HG02642 (cell line): ENCODE measurements around the gene POLN.
"Not testable (repeated sequence)": the region's sequence is repeated elsewhere in the genome, so short reads cannot be mapped to it uniquely, and the experiment has no call there.

Experiments used
- ATAC-seq: cut with Tn5 transposase; IDR thresholded peaks from one replicate; pipeline ENCODE4 v1.9.1; 2021; ENCODE audit warnings: mild to moderate bottlenecking; ENCODE audit not compliant: unreplicated experiment, poor library complexity

POLN gene

DNA sequence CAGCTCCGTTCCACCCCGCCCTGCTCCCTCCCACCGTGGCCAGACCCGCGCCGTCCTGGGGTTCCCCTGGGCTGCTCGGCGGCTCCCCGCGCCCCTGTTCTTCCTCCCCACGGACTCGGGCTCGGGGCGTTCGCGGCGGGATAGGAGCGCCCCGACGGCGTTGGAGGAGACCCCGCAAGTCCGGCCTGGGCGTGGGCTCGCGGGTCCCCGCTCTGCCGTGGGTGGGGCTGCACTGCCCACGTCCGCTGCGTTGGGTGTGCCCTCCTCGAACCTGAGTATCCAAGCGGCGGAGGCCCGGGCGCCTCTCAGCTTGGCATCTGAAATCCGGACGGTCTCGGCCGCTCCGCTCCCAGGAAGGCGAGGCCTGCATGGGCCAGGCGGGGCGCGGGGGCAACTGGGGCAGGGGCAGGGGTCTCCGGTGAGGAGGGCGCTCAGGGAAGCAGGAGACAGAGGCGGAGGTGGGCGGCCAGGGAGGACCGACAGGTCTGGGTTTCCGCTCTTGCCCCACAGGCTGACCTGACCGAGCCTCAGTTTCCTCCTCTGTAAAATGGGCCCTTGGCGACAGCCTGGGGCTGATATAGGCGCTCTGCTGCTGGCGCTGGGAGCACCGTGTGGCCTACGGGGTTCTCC is 194.8 kb downstream of the POLN start:
- ATAC-seq: no peak

GRCh38 chr4:2046031-2046961 is 195.6 kb downstream of the POLN start:
- ATAC-seq: no peak

DNA sequence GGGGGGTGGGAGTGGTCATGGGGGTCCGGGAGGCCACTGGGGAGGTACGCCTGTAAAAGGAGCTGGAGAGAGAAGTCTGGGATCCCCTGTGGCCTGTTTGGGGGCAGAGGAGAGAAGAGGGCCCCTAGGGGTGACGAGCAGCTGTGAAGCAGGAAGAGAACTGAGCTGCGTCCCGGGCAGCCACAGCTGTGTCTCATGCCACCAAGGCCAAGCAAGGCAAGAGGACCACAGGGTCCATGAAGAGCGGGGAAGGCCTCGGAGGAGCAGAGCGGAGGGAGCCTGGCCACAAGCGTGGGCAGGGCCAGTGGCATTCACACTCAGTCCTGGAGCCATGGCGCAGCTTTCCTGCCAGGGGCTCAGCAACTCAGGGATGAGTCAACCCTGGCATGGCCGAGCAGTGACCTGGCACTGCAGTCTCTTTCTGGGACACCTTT is 196.4 kb downstream of the POLN start:
- no peak for ATAC-seq

DNA sequence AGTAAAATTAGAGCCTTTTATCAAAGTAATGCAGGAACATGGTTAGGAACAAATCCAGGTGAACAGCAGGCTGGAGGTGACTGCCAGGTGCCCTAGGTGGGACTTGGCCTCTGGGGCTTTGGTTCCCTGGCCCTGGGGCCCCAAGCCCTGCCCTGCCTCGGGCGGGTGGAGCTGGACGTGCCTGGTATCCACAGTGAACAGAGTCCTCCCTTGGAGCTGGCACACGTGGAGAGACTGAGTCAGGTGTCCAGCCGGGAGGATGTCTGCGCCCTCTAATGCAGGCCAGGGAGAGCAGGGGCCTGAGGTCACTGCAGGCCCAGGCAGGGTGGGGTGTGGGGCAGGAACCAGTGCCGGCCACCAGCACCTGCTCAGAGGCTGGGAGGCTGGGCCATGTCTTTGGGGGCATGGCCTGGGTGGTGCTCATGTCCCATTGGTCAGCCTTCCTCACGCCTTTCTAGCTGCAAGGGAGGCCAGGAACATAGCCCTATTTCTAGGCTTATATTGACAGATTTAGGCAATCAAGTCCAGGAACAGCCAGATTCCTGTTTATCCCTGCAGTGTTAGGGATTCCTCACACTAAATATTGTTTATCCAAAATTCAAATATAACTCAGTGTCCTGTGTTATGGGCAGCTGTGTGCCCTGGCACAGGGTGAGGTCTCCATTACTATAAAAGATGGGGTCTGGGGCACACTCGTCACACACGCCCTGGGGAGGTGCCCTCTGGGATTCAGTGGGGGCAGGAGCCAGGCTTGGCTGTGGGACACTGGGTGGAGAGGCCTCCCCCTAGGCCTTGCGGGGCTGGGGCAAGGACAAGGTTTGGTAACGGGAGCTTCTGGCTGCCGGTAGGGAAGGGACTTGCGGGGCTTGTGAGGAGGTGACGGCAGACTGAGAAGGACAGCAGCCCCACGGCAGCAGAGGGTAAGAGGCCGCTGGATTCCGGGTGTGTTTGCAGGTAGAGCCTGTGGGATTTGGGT is 197.1 kb downstream of the POLN start:
- no peak for ATAC-seq

- no peak for ATAC-seq
Measured at GRCh38 chr4:2044119-2044485, 197.8 kb downstream of the POLN start.

- ATAC-seq: no peak
Measured at GRCh38 chr4:2043396-2044118, 198.4 kb downstream of the POLN start.

DNA sequence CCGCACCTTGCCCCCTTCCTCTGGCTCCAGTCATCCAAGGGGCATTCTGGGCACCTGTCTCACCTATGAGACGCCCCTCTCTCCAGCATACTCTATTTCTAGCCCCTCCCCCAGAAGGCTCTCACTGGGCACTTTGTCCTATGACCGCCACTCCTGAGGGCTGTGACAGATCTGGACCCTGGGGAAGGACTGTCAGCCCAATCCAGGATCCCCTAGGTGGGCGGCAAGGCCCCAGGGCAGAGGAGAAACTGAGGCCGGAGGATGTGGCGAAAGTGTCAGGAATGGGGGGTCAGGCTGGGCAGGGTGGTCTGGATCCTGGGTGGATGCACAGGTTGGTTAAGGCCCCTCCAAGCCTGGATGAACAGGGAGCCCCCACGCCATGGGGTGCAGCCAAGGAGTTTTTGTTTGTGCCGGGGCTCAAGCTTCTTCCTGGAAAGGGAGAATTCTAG is 198.9 kb downstream of the POLN start:
- ATAC-seq: no peak

- ATAC-seq: peak; percentile 37
Measured at GRCh38 chr4:2042204-2042946, 199.5 kb downstream of the POLN start.

GRCh38 chr4:2041239-2042130 is 200.4 kb downstream of the POLN start:
- peak; percentile 62 for ATAC-seq

DNA sequence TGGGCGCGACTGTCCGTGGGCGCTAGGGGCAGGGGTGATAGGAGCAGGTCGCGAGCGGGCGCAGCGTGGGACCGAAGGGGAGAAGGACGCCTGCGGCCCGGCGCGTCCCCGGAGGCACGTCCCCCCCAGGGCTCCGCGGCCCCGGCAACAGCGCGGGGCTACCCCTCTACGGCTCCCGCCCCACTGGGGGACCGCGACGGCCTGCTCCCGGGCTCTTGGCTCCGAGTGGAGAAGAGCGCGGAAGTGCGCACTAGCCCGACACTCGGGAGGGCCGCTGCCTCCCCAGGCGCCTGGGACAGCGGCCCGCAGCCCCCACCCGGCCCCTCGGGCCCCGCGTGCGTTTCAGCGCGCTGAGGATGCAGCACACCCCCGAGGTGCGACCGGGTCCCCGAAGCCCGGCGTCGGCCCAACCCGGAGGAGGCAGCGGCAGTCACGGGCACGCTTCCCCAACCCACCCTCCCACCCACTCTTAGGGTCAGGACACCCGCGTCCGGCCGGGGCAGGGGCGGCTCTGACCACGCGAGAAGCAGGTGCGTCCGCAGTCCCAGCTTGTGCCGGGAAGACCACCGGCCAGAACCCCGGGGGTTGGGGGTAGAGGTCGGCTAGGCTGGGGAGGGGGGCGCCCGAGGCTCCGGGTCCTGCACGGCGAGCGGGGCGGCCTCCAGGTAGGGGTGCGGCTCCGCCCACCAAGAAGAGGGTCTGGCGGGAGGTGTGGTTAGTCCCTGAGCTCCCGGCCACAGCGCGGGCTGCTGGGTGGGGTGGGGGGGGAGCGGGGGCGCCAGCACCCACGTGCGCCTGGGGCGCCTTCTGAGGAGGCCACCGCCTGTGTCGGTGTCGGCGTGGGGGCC is 201.3 kb downstream of the POLN start:
- no peak for ATAC-seq

- ATAC-seq: no peak
Measured at GRCh38 chr4:2036866-2037265, 205.1 kb downstream of the POLN start.

DNA sequence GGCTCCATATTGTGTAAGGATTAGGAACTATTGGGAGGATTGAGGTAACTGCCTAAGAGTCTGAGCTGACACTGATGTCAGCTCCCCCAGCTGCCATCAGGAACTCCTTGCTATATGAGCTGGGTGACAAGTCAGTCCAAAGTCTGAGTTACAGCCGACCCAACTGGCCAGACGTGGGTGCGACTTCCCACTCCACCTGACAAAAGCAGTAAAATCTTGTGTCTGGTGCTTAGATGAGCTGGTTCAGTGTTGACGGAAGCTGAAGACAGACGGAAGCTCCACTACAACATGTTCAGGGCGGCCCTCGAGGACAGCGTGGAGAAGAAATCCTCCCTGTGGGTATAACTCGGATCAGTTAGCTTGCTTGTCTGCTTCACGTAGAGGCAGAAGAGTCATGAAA is 205.6 kb downstream of the POLN start:
- ATAC-seq: no peak

GRCh38 chr4:2031161-2031560 is 210.8 kb downstream of the POLN start:
- ATAC-seq: not testable (repeated sequence)

- not testable (repeated sequence) for ATAC-seq
Measured at GRCh38 chr4:2027120-2027519, 214.8 kb downstream of the POLN start.

GRCh38 chr4:2025817-2026216 is 216.1 kb downstream of the POLN start:
- no peak for ATAC-seq

DNA sequence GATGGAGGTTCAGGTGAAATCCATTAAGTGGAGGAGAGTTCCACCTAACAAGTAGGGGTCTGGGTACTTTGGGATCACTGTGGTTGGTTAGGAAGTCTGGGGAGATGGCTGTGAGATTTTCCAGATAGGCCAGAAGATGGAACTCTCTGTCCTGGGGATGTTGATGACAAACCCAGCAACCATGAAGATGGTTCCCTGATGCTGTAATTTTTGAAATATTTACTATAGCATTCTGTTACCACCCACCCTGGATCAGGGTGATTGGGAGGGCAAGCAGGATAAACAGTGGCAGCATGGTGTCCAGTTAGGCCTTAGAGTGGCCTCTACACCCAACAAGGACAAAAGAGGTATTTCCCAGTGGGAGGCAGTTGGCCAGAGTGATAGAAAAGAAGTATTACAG is 217.2 kb downstream of the POLN start:
- ATAC-seq: no peak
